Measurements from ENCODE around the gene C21orf58.

The C21orf58 gene

GRCh38 chr21:46289655-46290179, 34.0 kb downstream of the C21orf58 start:
- no peak for DNase-seq

- DNase-seq: no peak
Observed at GRCh38 chr21:46287541-46287940, 36.1 kb downstream of the C21orf58 start.

DNA sequence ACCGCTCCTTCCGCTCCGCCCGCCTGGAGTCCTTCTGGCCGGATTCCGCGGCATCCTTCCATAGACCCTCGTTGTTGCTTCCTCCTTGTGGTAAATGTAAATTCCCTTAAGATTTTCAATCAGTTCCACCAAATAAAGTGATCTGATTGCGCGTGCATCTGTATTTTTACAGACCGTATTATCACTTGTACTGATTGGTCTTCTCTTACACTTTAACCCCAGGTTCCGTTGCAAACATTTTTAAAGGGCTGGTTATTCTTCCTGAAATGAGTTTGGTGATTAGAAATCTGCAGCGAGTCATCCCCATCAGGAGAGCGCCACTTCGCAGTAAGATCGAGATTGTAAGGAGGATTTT, 37.0 kb downstream of the C21orf58 start:
- DNase-seq: peak; percentile 80

- peak; percentile 83 for DNase-seq
Observed at GRCh38 chr21:46285761-46286647, 37.7 kb downstream of the C21orf58 start, which contains the start of gene YBEY. YBEY (plus strand) TSS chr21:46286342; CDS start chr21:46286914, 572 bp downstream.

DNA sequence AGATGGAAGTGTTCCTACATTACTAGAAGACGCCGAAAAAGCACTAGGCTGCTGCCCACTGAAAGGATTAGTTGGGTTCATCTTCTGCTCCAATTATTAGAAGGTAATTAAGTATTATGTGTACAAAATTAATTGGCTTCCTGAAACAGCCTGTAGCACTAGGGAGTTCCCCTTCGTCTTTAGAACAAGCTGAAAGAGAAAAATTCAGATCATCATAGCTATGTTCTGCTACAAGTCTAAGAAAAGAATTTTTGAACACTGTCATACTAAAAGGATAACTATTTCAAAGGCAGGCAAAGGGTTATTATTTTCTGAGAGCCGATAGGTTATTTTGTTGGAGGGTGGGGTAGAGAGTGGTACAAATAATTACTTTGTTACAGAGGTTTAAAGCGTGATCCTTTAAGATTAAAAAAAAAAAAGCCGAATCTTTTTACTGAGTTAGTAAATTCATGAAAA, 38.4 kb downstream of the C21orf58 start, which contains the start of gene MCM3AP:
MCM3AP (minus strand) TSS at position 406 of the 456 bp plus-strand sequence; CDS start at position 81, 325 bp downstream.
- no peak for DNase-seq

DNA sequence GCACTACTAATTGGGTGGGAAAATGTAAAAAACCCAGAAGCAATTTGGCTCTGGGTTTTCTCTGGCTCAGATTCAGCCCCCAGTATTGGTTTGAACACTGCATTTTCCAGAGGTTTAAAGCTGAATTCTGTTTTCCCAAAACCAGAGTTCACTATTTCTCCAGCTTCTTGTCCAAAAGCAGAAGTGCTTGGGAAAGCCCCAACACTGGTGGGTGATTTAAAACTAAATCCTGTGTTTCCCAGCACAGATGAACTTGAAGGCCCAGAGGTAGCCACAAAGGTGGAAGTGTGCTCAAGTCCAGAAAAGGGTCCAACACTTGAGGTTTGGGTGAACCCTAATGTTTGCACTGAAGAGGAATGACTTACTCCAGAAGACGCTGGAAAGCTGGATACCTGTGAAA, 38.9 kb downstream of the C21orf58 start:
- DNase-seq: no peak

DNA sequence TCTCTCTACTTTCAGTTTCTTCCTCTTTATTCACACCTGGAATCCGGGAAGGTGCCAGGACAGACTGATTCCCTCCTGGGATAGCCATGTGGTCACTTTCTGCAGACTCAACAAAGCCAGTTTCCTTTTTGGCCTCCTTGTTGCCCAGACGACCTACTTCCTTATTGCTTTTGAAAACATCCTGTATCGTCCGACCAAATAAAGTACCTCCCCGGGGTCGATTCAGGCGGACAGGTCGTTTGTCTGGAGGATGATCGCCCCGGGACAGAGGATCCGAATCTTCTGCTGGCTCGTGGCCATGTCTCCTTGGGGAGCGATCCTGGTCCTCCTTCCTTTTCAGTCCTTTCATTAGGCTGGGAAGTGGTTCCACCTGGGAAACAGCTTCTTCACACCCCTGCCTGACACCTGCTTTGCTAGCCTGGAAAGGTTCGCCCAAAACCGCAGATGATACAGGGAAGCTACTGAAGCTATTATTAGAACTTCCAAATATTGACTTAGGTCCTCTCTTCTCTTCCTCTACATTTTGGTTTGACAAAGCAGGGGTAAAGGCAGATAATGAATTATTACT, 39.5 kb downstream of the C21orf58 start:
- no peak for DNase-seq

GRCh38 chr21:46274797-46275390, 48.8 kb downstream of the C21orf58 start:
- DNase-seq: no peak

DNA sequence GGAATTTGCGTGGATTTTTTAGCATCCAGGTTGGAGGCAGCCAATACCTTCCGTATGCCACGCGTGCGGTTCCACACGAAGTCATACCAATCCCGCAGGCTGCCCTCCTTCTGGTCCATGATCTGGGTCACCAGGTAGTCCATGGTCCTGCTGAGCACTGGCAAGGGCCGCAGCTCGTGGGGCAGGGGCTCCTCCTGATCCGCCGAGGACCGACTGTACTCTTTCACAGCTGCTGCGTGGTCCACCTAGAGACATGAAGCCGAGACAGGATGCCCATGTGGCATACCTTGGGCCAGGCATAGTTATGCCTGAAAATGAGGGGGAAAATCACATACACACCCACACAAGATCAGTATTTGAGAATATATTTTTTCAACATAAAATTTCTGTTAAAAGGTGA, 50.3 kb downstream of the C21orf58 start:
- no peak for DNase-seq

- DNase-seq: no peak
Observed at GRCh38 chr21:46269466-46269865, 54.2 kb downstream of the C21orf58 start.

DNA sequence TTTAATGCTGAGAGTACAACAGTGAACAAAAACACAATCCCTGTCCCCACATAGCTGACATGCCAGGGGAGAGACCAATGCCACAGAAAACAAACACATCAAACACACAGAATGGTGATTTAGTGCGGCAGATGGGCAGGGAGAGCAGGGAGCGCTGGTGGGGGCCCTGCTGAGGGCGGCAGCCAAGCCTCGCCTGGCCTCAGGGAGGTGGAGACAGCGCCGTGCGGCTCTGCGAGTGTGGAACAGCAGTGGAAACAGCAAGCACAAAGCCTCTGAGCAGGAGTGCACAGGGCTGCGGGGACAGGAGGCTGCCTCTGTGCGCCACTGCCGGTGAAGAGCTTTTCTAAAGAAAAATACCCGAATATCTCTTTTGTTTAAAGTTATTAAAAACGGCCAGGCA, 55.3 kb downstream of the C21orf58 start:
- DNase-seq: no peak

DNA sequence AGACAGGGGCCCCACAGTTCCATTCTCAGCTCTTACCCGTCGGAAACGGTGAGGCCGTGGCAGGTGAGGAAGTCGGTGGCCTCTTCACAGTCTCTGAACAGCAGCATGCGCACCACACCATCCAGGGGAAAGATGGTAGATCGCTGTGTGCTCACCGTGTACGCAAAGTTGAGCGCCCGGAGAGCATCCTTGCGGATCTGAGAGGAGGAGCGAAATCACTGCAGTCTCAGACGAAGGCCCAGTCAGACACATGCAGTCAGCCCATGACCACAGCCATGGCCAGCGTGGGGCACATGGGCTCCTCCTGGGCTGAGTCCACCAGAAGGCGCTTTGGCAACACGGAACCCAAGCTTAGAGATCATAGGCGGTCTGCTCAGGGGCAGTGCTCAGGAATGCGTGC, 56.7 kb downstream of the C21orf58 start:
- DNase-seq: no peak

- no peak for DNase-seq
Observed at GRCh38 chr21:46265736-46266525, 57.7 kb downstream of the C21orf58 start.

- no peak for DNase-seq
Observed at GRCh38 chr21:46264690-46265144, 59.0 kb downstream of the C21orf58 start.

DNA sequence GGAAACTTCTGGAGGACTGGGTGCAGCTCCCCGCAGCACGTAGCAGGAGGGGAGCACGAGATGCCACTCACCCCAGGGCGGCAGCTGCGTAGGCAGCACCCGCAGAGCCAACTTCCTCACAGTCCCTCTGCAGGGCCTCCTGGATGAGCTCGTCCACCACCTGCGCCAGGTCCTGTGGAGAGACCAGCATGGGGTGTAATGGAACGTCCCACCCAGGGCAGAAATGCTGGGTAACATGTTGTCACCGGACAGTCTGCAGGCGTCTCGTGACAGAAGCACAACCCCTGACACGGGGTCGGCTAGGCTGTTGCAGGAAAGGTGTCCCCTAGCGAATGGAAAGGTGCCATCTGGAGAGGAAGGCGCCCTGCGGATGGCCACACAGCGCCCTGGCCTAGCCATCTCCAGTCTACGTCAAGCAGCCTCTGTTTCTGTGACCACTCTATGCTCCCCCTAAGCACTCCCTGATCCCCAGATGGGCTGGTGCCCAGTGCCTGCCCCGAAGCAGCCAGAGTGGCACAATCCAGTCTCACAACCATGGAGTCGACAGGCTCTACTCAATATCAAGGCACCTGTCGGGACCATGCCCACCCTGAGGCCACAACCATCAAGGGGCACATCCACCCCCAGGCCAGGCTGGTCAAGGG, 59.5 kb downstream of the C21orf58 start:
- DNase-seq: no peak

DNA sequence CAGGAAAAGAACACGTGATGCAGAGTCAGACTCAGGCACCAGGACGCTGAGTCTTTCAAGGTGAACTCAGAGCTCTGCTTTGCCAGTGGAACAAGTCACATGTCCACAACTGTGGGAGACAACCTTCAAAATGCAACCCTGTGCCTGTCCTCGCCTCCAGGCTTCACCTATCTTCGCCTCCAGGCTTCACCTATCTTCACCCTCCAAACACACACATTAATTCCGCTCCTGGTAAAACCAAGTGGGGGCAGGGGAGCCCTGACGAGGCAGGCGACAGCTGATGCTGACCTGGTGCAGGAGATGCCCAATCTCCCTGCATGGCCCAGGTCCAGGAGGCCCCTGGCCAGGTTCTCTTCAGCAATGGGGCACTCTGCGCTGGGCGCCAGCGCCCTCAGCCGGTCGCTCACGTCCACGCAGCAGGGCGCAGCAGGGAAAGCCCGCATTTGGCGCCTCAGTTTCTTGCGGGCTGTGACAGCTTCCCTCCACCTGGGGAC, 67.1 kb downstream of the C21orf58 start:
- DNase-seq: no peak

DNA sequence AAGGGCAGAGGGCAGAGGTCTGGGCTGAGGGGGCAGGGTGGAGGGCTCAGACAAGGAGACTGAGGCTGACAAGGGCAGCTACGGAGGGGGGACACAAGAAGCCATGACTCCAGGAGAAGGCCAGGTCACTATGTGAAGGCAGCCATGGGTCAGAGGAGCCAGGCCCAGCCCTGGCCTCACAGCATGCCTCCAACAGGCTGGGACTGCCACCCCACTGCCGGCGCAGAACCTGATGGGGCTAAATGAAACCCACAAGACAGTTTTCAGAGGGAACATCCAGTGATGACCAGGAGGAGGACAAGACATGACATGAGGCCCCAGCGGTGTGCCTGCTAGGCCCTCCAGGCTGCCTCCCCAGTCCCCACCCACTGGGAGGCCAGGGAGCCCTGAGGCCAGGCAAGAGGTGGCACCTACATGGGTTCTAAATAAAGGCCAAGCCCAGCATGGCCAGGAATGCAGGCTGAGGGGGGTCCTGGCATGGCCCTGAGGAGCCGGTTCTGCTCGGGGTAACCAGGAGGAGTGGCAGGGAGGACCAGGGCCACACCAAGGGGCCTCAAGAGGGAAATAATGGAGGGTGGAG, 67.8 kb downstream of the C21orf58 start:
- no peak for DNase-seq

GRCh38 chr21:46255166-46255565, 68.5 kb downstream of the C21orf58 start:
- no peak for DNase-seq

- DNase-seq: no peak
Observed at GRCh38 chr21:46254208-46254975, 69.3 kb downstream of the C21orf58 start.

GRCh38 chr21:46253610-46254124, 70.0 kb downstream of the C21orf58 start:
- DNase-seq: no peak

All from NCI-H526 treated with DMSO at 0.1 percent for 48 hours (cell line).